IPS-15b (cell line): Measurements from ENCODE around the gene WDR91.
"Not testable (repeated sequence)": the region's sequence is repeated elsewhere in the genome, so short reads cannot be mapped to it uniquely, and the experiment has no call there.

Experiments used
- H3K27me3 ChIP-seq: one replicate; pipeline ENCODE4 v1.6.1; 2013; ENCODE audit warnings: low read length; ENCODE audit not compliant: control insufficient read depth, insufficient read depth
- H3K36me3 ChIP-seq: one replicate; pipeline ENCODE4 v1.6.1; 2013; ENCODE audit warnings: low read length; ENCODE audit not compliant: control insufficient read depth, insufficient read depth
- H3K4me1 ChIP-seq: one replicate; pipeline ENCODE4 v1.6.1; 2013; ENCODE audit warnings: mild to moderate bottlenecking, low read length; ENCODE audit not compliant: control insufficient read depth, insufficient read depth
- H3K4me3 ChIP-seq: one replicate; pipeline ENCODE4 v1.5.1; 2013; ENCODE audit warnings: low read depth, low read length
- H3K9ac ChIP-seq: one replicate; pipeline ENCODE4 v1.6.1; 2013; ENCODE audit warnings: low read depth, mild to moderate bottlenecking, low read length
- H3K9me3 ChIP-seq: one replicate; pipeline ENCODE4 v1.6.1; 2013; ENCODE audit warnings: mild to moderate bottlenecking, low read length; ENCODE audit not compliant: control insufficient read depth, insufficient read depth

WDR91 gene

DNA sequence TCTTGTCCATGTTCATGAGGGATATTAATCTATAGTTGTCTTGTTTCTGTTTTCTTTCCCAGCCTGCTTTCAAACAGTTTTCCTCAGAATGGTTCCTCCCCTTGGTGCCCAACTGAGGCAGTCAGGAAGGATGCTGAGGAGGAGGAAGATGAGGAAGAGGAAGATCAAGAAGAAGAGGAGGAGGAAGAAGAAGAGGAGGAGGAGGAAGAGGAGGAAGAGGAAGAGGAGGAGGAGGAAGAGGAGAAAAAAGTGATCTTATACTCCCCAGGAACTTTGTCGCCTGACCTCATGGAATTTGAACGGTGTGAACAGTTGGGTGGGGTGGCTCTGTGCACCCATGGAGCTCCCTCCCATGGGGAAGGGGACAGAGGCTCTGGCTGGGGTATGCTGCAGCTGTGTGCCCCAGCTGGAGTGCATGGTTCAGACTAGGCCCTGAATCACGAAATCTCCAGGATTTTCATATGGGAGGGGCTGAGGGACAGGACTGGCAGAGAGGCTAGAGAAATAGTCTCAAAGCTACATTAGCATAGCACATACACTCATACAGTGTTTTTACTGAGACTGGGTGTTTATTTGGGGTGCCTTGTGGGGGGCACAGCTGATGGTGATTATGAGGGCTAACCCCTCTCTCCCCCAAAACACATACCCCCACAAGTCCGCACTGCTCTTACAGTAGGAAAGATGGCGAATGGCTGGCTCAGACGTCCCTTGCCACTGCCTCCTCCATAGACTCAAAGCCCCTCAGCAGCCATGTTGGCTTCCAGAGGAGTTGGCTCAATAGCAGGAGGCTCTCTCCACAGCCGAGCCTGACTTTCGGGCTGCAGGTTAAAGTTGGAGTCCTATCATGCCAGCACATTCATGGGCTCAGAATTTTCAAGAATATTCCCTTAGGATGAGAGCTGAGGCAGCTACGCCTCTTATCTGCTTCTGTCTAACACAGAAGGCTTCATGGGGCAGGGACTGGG, 34.2 kb upstream of the WDR91 start:
- no peaks in the 10 kb centered on the region for H3K9me3 ChIP-seq
- H3K4me1 ChIP-seq = no peaks in the 10 kb centered on the region
- H3K27me3 ChIP-seq = no peaks in the 10 kb centered on the region
- no peaks in the 10 kb centered on the region for H3K36me3 ChIP-seq
- H3K9ac ChIP-seq = no peak overlapping the region
- H3K4me3 ChIP-seq = no peak overlapping the region

DNA sequence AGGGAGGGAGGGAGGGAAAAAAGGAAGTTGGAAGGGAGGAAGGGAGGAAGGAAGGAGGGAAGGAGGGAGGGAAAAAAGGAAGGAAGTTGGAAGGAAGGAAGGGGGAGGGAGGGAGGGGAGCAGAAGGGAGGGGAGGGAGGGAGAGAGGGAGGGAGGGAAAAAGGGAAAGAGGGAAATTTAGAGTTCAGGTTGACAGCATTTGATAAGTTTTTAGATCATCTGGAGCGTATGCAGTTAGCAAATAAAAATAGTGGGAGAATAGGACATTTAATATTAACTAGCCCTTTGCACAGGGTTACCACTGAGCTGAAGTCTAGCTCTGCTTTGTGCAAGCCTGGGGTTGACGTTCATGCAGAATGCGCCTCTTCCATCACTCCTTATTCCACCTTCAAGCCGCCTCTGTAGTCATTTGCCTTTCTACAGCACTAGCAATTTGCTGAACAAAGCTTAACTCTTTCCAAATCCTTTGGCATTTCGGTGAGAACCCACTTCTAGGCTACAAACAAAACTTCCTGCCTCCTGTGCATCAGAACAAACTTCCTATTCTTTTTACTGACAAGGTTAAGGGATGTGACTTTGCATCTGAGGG, 30.9 kb upstream of the WDR91 start:
- Histone ChIP-seq H3K4me3 (no peak overlapping the region), H3K9ac (no peak overlapping the region), H3K4me1 (peaks cover 3% of the 10 kb centered on the region), H3K27me3 (no peaks in the 10 kb centered on the region), H3K36me3 (no peaks in the 10 kb centered on the region), H3K9me3 (no peaks in the 10 kb centered on the region)

DNA sequence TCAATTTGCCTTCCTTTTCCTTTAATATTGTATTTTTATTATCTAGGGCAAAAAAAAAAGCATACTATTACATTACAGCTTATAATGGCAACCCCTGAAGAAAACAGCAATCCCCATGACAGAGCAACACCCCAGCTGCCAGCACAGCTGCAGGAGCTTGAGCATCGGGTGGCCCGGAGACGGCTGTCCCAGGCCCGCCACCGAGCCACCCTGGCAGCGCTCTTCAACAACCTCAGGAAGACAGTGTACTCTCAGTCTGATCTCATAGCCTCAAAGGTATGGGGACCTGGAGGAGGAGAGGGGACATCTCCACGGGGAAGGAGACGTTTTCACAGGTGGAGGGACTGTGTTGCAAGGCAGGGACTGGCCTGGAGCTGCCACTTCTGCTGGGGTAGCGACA, 29.1 kb upstream of the WDR91 start:
- H3K4me3 ChIP-seq = no peak overlapping the region
- no peaks in the 10 kb centered on the region for H3K9me3 ChIP-seq
- H3K27me3 ChIP-seq = no peaks in the 10 kb centered on the region
- H3K4me1 ChIP-seq = peaks cover 3% of the 10 kb centered on the region
- H3K9ac ChIP-seq = no peak overlapping the region
- H3K36me3 ChIP-seq = no peaks in the 10 kb centered on the region

DNA sequence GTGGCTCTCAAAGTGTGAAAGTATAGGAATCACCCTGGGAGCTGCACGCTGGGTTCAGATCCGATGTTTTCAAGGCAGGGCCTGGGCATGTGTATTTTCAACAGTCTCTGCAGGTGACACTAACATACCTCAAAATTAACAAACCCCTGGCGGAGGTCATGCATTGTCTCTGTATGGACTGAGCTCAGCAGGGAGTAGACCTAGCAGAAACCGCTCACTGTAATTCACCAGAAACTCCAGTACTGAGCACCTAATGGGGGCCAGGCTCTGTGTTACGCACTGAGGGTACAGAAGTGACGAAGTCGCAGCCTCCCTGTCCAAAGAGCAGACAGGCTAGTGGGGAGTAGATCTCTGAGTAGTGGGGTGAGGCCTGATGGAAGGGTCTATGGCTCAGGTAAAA, 27.9 kb upstream of the WDR91 start:
- Histone ChIP-seq H3K9me3 (no peaks in the 10 kb centered on the region), H3K4me3 (no peak overlapping the region), H3K36me3 (no peaks in the 10 kb centered on the region), H3K27me3 (no peaks in the 10 kb centered on the region), H3K4me1 (peaks cover 3% of the 10 kb centered on the region), H3K9ac (no peak overlapping the region)

DNA sequence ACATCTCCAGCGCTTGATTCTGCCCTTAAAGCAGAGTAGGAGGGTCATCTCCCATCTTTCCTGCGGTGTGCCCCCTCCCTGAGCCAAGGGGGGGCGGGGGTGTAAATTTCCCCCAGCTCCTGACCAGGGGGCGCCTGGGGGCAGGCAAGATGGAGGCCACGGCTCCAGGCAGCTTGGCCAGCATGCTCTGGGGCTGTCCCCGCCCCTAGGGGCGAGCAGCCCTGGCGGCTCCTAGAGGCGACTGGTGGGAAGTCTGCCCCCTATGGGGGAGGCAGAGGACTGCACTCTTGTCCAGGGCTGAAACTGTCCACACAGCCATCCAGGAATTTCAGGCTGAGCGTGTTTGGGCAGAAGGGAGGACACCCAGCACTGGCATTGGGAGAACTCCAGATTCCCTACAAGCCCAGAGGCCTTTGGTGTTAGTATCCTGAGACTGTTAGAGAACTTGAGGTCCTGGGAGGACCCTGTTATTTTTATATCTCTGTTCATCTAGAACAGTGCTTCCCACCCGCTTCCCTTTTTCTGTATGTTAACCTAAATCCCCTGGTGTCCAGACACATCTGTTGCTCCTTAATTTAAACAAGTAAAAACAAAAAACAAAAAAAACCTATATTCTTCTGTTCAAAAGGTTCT, 26.9 kb upstream of the WDR91 start:
- Histone ChIP-seq H3K9ac (no peak overlapping the region), H3K9me3 (no peaks in the 10 kb centered on the region), H3K27me3 (no peaks in the 10 kb centered on the region), H3K36me3 (no peaks in the 10 kb centered on the region), H3K4me1 (peaks cover 3% of the 10 kb centered on the region), H3K4me3 (no peak overlapping the region)

DNA sequence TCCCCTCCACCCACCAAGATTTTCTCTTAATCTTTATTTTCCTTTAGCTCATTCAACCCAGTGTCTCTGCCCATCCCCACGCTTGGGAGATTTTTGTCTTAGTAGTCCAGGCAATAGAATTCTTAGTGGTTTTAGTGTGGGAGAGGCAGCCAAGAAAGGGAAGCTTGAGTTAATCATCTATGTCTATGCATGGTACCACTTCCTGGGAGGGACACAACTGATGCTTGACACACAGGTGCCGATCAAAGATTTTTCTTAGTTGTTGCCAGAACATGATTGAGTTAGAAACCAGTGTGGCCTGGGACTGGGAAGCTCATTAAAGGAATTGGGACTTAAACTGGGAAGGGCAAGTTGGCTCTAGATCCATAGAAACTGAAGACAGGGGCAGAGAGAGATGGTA, 25.4 kb upstream of the WDR91 start:
- Histone ChIP-seq H3K4me1 (peaks cover 3% of the 10 kb centered on the region), H3K9me3 (no peaks in the 10 kb centered on the region), H3K27me3 (no peaks in the 10 kb centered on the region), H3K36me3 (no peaks in the 10 kb centered on the region), H3K4me3 (no peak overlapping the region), H3K9ac (no peak overlapping the region)

DNA sequence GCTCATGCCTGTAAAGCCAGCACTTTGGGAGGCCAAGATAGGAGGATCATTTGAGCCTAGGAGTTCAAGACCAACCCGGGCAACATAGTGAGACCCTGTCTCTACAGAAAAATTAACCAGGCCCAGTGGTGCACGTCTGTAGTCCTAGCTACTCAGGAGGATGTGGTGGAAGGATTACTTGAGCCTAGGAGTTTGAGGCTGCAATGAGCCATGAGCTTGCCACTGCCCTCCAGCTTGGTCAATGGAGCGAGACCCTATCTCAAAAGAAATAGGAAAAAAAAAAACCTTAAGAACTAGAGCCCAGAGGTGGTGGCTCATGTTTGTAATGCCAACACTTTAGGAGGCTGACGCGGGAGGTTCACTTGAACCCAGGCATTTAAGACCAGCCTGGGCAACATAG, 24.5 kb upstream of the WDR91 start:
- Histone ChIP-seq H3K9ac (no peak overlapping the region), H3K27me3 (no peaks in the 10 kb centered on the region), H3K36me3 (no peaks in the 10 kb centered on the region), H3K4me1 (peaks cover 3% of the 10 kb centered on the region), H3K4me3 (no peak overlapping the region), H3K9me3 (no peaks in the 10 kb centered on the region)

DNA sequence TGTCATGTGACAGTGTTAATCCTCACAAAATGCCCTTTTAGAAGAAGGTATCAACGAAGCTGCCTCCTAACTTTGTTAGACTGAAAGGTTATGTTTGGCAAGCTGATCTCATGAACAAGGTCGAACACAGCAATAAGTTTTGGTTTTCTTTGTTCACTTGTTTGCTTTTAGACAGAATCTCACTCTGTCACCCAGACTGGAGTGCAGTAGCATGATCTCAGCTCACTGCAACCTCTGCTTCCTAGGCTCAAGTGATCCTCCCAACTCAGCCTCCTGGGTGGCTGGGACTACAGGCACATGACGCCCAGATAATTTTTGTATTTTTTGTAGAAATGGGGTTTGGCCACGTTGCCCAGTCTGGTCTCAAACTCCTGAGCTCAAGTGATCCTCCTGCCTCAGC, 23.4 kb upstream of the WDR91 start:
- Histone ChIP-seq H3K27me3 (no peaks in the 10 kb centered on the region), H3K9ac (no peak overlapping the region), H3K36me3 (no peaks in the 10 kb centered on the region), H3K4me1 (peaks cover 3% of the 10 kb centered on the region), H3K4me3 (no peak overlapping the region), H3K9me3 (no peaks in the 10 kb centered on the region)

DNA sequence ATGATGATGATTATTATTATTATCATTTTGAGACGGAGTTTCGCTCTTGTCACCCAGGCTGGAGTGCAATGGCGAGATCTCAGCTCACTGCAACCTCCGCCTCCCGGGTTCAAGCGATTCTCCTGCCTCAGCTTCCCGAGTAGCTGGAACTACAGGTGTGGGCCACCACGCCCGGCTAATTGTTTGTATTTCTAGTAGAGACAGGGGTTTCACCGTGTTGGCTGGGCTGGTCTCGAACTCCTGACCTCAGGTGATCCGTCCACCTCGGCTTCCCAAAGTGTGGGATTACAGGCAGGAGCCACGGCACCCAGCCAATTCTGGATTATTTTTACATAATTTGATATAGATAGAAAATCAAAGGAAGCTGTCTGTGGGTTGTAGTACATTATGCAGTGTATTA, 22.8 kb upstream of the WDR91 start:
- H3K9ac ChIP-seq, H3K9me3 ChIP-seq, H3K27me3 ChIP-seq, H3K4me3 ChIP-seq, H3K36me3 ChIP-seq, H3K4me1 ChIP-seq: not testable (repeated sequence)

DNA sequence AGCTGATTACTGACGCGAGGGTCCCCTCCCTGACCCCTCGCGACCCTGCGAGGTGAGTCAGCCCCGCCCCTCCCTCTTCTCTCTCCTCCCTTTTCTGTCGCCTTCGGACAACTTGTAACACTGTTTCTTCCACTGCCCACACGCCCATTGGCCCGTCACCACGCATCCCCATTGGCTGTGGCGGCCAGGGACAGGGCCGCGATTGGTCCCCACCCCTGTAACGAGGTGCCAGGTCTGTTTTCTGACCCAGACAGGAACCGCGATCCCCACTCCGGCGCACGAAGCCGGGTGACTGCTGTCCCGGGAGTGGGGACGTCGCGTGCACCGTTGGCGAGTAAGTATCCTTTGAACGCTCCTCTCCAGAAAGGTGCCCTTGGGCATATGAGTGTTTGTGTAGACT, 22.2 kb upstream of the WDR91 start, which contains the start of gene STRA8:
TSS of gene STRA8 (plus strand) at position 269 of the 400 bp plus-strand sequence. CDS start 6,687 bp downstream, outside the sequence.
- Histone ChIP-seq H3K36me3 (no peaks in the 10 kb centered on the region), H3K4me1 (no peaks in the 10 kb centered on the region), H3K9me3 (no peaks in the 10 kb centered on the region), H3K4me3 (no peak within 1 kb of the TSS), H3K9ac (no peak within 1 kb of the TSS), H3K27me3 (no peaks in the 10 kb centered on the region)

DNA sequence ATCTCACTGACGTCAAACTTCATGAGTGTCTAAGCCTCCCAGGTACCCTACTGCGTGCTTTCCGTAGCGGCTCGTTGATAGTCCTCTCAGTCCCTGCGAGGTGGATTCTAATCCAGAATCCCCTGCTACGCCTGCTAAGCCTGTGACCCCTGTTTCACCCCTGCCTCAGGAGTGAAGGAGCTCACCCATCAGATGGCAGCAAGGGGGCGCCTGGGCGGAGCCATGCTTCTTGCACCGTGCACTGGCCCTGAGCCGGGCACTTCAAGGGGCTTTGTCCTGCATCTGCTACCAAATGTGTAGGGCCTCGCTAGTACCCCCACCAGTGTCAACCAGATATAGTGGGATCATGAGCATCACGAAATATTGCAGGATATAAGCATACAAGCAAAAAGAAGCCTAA, 21.4 kb upstream of the WDR91 start:
- no peaks in the 10 kb centered on the region for H3K9me3 ChIP-seq

DNA sequence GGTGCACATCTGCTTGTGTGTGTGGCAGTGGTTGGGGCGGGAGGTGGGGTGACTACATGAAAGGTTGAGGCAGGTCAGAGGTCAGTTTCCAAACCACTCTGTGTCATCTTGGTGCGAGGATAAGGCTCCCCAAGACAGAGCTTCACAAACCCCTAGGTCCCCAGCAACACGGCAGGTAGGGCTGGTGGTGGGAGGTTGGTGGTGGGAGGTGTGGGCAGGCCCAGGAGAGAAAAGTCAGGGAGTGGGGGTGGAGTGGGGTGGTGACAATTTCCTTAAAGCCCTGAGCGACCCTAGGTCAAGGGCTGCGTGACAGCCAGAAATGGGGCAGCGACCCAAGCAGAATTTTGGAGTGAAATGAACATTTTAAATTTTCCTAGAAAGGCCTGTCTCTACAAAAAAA, 20.8 kb upstream of the WDR91 start:
- Histone ChIP-seq H3K4me1 (no peaks in the 10 kb centered on the region), H3K4me3 (no peak overlapping the region), H3K9me3 (no peaks in the 10 kb centered on the region), H3K36me3 (no peaks in the 10 kb centered on the region), H3K9ac (no peak overlapping the region), H3K27me3 (no peaks in the 10 kb centered on the region)

More for the DNA sequence above, 21.4 kb upstream of the WDR91 start:
- Histone ChIP-seq H3K36me3 (no peaks in the 10 kb centered on the region), H3K4me1 (no peaks in the 10 kb centered on the region), H3K27me3 (no peaks in the 10 kb centered on the region), H3K4me3 (no peak overlapping the region), H3K9ac (no peak overlapping the region)
